Neural progenitor cell (in vitro differentiated cells): ENCODE results near the gene KCNK1.

Experiments used
- CTCF ChIP-seq: fragments of 200-600 bp; sonication (generic); IDR thresholded peaks from 2 replicates; pipeline ENCODE4 v1.5.1; 2017; ENCODE audit warnings: antibody characterized with exemption, mild to moderate bottlenecking
- EZH2 ChIP-seq: fragments of 200-600 bp; sonication (generic); IDR thresholded peaks from 2 replicates; pipeline ENCODE4 v1.6.1; 2017; ENCODE audit warnings: antibody characterized with exemption, mild to moderate bottlenecking, moderate library complexity

GRCh38 chr1:233632436-233632835, 18.5 kb downstream of the KCNK1 start:
- TF ChIP-seq CTCF, result no peak
- TF ChIP-seq EZH2, result no peak
